ENCODE results near the gene ZNF213.
"Not testable (repeated sequence)": the region's sequence is repeated elsewhere in the genome, so short reads cannot be mapped to it uniquely, and the experiment has no call there.

Gene ZNF213

DNA sequence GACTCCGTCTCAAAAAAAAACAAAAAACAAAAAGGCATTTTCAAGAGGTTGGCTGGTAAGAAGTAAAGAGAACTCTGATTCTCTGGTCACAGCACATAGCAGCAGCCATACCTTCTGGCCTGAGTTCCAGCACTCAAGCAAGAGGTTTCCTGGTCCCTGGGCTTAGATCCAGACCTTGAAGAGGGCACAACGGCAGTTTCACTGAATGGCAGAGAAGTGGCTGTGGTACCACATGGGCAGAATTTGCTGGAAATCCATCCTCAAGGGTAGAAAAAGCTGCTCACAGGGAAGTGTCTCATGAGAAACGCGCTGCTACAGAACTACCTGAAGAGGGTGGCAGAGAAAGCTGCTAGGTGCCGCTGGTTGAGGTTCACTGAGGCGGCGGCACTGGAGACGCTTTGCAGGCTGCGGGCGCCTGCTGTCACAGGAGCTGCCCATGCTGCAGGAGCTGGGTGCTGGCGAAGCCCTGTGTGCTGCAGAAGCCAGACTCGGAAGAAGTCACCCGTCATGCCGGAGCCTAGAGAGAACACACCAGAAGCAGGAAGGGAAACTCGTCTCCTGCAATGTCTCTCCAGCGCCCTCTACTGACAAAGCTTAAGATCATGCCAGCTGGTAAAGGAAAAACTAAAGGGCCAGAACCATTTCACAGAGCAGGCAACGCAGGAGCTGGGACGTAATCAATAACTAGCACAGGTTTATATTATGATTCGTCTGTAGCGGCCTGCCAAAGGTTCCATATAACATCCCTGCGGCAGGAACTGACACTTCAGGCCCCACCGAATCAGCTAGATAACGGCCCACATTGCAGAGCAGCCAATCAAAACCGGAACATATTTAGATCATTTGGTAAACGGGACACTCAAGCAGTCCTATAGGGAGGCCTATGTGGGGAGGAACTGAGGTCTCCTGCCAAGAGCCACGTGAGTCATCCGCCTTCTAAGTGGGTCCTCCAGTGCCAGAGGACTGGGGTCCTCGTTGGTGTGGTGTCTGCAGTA lies 5.4 kb upstream of the ZNF213 start:
- DNase-seq (ENCODE audit: low spot score) = peak; percentile 35

DNA sequence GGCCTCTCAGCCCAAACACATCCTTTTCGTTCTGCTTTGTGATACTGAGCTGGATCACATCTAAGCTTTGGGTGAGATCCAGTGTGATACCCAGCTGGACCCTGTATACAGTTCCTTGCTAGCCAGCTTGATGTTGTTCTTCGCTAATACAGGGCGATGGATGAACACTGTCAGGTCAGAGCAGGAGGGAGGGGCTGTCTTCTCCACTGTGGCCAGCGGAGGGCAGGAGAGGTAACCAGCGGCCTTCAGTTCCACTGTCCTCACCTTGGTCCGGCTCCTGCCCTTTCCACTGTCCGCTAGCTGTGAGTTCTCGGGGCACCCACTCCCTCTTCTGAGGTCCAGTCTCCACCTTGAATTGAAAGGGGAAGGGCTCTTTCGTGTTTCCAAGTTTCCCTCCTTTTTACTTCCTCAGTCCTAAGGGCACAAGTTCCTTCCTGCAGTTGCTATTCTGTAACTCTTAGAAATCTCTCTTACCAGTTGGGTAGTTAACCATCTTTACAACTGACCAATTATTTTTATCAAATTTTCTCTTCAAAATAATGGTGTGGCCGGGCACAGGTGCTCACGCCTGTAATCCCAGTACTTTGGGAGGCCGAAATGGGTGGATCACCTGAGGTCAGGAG lies 3.0 kb upstream of the ZNF213 start:
- peak; percentile 44 for DNase-seq (ENCODE audit: low spot score)

DNA sequence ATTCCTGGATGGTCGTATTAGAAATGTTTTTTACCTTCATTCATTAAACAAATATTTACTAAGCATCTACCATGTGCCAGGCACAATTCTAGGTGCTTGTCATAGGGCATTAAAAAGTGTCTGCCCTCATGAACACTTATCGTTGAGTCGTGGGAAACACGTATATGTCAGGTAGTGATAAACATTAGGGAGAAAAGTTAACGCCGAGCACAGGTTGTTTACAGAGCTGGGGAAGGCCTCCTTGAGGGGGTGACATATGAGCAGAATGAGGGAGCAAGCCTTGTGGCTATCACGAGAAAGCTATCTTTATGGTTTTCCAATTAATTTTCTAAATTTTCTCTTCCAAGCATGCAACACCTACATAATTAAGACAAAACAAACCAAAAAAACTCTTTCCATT lies 985 bp upstream of the ZNF213 start:
- no peak for DNase-seq (ENCODE audit: low spot score)

DNA sequence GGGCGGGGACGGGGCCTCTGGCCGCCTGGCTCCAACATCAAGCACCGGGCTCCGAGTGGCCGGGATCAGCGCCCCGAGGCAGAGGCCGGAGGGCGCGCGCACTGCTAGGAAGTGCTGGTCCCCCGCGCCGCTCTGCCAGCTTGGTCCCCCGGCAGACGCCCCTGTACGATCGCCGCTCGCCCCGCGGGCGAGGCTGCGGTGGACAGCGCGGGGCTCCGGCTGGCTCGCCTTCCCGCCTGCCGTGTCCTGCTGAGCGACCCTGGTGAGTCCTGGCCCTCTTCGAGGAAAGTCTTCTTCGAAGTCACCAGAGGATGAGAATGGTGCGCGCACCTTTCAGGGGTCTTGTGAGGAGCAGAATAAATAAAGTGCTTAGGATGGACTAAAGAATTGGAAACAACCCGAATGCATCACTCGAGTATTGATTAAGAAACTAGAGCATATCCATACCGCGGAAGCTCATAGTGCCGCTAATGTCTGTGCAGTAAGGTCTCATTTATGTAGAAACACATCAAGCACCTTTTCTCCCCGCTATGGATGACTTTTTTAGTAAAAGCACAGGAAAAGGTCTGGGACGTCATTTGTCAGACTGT lies 392 bp downstream of the ZNF213 start:
- DNase-seq (ENCODE audit: low spot score) = no peak

DNA sequence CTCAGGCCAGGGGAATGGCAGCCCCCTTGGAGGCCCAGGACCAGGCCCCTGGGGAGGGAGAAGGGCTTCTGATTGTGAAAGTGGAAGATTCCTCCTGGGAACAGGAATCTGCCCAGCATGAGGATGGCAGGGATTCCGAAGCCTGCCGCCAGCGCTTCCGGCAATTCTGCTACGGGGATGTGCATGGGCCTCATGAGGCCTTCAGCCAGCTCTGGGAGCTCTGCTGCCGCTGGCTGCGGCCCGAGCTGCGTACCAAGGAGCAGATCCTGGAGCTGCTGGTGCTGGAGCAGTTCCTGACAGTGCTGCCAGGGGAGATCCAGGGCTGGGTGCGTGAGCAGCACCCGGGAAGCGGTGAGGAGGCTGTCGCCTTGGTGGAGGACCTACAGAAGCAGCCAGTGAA lies 2.4 kb downstream of the ZNF213 start:
- DNase-seq (ENCODE audit: low spot score) = no peak

DNA sequence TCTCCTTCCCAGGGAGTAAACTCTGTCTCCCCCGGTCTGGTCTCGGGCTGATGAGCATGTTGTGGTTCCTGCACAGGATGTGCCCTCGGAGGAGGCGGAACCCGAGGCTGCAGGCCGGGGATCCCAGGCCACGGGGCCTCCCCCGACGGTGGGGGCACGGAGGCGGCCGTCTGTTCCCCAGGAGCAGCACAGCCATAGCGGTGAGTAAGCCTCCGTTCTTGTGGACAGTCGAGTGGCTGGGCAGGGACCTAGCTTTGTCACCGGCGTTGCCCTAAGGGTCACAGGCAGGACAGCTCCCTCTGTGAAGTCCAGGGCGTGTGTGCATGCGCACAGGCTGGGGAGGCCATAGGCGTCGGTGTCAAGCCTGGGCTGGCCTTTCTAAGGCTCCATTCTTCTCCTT lies 3.5 kb downstream of the ZNF213 start:
- peak; percentile 3 for DNase-seq (ENCODE audit: low spot score)

DNA sequence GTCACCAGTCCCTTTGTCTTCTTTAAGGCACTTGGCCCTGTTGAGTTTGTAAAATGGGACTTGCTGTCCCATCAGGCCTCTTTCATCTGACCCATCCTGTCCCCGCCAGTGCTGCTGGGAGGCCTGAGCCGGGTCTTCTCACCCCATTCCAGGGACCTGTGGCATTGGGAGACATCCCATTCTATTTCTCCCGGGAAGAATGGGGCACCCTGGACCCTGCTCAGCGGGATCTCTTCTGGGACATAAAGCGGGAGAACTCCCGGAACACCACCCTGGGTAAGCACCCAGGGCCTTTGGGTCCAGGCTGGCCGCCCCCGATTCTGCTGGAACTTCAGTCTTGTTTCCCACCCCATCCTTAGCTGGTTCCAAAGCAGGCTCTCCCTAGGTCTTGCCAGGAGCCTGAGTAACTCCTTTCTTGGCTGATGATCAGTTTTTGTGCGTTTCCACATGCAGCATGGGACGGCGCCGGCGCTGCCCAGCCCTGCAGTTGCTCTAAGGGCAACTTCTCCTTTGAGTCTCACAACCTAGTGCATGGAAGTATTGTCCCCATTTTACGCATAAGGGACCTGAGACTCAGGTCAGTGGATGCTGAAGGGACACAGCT lies 4.1 kb downstream of the ZNF213 start:
- DNase-seq (ENCODE audit: low spot score) = no peak

DNA sequence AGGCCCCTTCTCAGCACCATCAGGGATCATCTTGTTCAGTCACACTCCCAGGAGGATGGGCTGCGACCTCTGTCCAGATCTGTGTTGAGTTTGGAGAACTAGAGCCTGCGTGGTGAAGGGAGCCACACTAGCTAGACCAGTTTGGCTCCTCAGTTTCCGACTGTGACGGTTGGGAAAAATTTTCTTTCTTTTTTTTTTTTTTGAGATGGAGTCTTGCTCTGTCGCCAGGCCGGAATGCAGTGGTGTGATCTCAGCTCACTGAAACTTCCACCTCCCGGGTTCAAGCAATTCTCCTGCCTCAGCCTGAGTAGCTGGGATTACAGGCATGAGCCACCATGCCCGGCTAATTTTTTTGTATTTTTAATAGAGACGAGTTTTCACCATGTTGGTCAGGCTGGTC lies 4.7 kb downstream of the ZNF213 start:
- DNase-seq (ENCODE audit: low spot score) = not testable (repeated sequence)

DNA sequence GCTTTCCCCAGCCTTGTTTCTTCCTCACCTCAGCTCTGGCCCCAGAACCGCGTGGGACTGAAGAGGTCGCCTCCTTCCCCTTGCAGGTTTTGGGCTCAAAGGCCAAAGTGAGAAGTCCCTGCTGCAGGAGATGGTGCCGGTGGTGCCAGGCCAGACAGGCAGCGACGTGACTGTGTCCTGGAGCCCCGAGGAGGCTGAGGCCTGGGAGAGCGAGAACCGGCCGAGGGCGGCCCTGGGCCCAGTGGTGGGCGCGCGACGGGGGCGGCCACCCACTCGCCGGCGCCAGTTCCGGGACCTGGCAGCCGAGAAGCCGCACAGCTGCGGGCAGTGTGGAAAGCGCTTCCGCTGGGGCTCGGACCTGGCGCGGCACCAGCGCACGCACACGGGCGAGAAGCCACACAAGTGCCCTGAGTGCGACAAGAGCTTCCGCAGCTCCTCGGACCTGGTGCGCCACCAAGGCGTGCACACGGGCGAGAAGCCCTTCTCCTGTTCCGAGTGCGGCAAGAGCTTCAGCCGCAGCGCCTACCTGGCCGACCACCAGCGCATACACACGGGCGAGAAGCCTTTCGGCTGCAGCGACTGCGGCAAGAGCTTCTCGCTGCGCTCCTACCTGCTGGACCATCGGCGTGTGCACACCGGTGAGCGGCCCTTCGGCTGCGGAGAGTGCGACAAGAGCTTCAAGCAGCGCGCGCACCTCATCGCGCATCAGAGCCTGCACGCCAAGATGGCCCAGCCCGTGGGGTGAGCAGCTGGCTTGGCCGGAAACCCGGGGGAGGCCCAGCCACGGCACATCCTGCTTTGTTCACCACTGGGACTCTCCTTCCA lies 6.0 kb downstream of the ZNF213 start:
- DNase-seq (ENCODE audit: low spot score) = no peak

DNA sequence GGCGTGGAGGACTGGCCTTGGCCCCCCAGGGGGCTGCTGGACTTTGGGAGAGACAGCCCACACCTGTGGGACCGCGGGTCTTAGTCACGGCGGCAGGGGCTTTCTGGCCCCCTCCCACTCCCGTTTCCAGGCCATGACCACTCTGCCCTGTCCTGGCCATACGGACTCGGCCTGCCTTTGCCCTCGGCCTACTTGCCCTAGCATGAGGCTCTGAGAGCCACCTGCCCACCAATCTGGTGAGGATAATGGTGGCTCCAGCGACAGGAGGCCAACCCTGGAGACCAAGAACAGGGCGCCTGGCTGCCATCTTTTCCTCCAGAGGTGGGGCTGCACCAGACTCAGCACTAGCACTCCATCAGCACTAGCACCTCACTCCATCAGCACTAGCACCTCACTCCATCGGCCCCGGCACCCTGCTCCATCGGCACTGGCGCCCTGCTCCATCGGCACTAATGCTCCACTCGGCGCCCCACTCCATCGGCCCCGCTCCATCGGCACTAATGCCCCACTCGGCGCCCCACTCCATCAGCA lies 7.0 kb downstream of the ZNF213 start:
- DNase-seq (ENCODE audit: low spot score) = no peak

DNA sequence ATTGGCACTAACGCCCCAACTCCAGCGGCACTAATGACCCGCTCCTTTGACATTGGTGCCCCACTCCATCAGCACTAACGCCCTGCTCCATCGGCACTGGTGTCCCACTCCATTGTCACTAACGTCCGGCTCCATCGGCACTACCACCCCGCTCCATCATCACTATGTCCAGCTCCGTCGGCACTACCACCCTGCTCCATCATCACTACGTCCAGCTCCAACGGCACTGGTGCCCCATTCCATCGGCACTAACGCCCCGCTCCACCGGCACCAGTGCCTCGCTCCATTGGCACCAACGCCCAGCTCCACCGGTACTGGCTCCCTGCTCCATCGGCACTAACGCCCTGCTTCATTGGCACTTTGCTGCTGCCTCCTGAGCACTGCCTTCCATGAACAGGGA lies 7.5 kb downstream of the ZNF213 start:
- no peak for DNase-seq (ENCODE audit: low spot score)

DNA sequence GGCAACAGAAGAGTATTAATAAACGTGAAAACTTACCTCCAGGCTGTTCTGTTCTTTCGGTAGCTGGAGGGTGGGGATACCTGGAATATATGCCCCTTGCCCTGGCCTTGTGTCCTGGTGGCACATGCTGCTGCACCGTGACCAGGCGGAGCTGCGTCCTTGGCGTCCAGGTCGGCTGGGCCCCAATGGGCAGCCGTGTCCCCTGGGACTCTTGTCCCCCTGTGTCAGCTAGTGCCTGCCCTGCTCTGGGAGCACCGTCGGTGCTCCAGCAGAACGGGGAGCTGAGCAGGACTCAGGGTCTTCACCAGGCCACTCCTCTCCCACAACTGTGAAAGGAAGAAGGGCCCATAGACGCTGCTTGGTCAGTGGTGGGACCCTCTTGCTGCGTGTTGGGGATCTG lies 7.9 kb downstream of the ZNF213 start:
- DNase-seq (ENCODE audit: low spot score) = no peak

DNA sequence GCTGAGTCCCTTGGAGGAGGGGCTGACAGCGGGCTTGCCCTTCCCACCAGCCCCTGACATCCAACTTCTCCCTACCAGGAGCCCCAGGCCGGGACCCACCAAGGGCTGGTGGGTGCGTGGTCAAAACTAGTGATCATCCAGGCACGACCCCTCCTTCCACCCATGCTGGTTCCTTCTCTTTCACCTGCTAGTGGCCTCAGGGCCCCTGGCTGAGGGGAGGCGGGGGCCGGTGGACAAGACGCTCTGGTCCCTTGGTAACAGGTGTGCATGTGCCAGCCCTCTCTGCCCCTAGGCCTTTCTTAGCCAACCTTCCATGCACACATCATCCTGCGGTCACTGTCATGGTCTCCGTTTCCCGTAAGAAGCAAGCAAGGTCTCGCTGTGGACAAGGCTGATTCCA lies 8.4 kb downstream of the ZNF213 start:
- no peak for DNase-seq (ENCODE audit: low spot score)

DNA sequence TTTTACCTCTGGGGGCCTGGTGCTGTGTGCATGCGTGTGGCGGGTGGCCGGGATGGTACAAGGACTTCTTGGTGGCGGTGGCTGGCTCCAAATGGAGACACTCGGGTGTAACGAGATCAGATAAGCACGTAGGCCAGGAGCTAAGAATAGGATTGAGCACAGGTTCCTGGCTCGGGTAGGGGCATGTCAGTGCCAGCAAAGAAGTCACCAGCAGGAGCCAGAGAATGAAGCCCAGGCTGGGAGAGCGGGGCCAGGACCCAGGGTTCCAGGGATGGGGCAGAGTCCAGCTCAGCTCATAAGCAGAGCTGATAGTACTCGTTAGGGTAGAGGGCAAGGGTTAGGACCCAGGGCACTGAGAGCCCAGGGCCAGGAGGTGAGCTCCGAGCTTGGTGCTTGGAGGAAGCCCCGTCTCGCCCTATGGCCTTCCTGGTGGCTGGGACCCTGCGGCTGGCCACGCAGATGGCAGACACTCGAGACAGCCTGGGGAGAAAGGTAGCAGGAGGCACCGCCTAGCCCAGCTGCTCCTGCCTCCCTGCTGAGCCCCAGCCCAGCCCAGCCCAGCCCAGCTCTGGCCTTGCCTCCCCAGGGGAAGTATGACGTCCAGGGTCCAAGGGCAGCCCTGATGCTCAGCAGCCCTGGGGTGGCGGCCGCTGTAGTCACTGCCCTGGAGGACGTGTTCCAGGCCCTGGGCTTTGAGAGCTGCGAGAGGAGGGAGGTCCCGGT lies 8.9 kb downstream of the ZNF213 start:
- no peak for DNase-seq (ENCODE audit: low spot score)

DNA sequence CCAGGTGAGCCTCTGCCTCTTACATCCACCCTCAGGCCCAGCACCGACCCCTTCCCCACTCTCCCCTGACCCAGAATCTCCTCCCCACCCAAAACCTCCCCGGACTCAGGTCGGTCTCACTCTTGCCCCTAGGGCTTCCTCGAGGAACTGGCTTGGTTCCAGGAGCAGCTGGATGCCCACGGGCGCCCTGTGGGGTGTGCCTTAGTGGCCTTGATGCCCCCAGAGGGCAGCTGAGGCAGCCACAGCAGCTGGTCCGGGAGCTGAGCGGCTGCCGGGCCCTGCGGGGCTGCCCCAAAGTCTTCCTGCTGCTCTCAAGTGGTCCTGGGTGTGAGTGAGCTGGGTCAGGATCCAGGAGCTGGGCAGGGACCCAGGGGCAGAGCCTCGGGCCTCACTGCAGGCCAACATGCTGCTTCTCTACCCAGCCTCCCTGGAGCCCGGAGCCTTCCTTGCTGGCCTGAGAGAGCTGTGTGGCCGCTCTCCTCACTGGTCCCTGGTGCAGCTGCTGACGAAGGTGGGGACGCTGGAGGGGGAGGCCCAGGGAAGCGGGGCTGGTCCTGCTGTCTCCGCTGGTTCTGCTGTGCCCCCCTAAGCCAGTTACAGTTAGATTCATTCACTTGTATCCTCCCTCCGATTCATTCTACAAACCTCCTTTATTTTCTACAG lies 9.6 kb downstream of the ZNF213 start:
- DNase-seq (ENCODE audit: low spot score) = no peak

DNA sequence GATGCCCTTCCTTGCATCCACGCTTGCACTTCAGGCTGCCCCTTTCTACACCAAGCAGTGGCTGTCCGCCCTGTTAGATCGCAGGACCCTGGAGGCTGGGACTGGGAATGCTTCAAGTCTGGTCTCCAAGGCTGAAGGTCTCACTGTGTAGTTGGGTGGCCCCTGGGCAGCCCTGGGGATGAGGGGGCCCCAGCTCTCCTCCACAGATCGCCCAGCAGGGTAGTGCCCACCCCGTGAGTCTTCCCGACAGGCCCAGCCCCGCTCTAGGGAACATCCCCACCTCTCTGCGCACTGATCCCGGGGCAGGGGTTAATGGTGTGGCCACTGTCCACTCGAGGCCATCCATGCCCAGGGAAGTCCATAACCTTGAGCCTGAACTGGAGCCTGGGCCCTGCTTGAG lies 10.3 kb downstream of the ZNF213 start:
- no peak for DNase-seq (ENCODE audit: low spot score)

DNA sequence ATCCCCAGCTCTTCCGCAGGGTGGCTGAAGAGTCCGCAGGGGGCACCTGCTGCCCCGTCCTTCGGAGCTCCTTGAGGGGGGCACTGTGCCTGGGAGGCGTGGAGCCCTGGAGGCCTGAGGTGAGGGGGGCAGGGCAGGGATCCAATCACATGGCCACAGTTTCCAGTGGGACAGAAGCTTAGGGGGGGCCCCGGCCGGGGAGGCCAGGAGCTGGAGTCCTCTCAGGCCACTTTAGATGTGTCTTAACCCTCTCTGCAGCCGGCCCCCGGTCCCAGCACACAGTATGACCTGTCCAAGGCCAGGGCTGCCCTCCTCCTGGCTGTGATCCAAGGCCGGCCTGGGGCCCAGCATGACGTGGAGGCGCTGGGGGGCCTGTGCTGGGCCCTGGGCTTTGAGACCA lies 10.8 kb downstream of the ZNF213 start:
- DNase-seq (ENCODE audit: low spot score) = no peak

DNA sequence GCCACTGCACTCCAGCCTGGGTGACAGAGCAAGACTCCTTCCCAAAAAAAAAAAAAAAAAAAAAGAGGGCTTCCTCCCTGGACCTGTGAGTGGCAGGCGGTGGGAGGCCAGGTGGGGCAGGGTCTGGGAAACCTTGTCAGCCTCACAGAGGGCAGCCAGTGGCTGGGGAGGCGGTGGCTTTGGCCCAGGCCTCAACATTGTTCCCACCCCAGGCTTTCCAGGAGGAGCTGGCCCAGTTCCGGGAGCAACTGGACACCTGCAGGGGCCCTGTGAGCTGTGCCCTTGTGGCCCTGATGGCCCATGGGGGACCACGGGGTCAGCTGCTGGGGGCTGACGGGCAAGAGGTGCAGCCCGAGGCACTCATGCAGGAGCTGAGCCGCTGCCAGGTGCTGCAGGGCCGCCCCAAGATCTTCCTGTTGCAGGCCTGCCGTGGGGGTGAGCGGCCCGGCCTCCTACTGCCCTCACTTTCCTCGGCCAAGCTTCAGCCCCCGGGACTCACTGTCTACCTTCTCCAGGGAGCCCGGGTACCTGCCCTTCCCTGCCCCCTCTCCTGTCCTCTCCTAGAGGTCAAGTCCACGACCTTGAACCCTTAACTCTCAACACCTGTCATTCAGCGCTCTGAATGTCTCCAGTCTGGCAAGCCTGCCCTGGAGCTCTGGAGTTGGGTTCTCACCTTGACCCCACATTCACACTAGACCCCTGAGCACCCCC lies 12.4 kb downstream of the ZNF213 start:
- no peak for DNase-seq (ENCODE audit: low spot score)

DNA sequence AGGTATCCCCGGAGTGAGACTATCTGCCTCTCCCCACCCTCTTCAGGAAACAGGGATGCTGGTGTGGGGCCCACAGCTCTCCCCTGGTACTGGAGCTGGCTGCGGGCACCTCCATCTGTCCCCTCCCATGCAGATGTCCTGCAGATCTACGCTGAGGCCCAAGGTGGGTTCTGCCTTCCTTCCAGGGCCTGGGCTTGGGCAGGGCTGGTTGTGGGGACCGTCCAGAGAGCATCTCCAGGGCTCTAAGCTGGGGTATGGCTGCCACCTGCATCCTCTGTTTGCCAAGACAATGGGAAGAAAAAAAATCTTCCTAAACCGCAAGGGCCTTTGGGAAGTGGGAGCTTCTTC lies 12.9 kb downstream of the ZNF213 start:
- no peak for DNase-seq (ENCODE audit: low spot score)

All from iPS-NIHi11 (cell line).